Upper lobe of right lung (tissue), 1 donor: Measurements from ENCODE around the gene DMD. TPM values are rescaled to one million over a fixed set of nuclear protein-coding genes. Genes with fewer than 3 reads are reported as not detected.

ENCODE experiments used
- ATAC-seq: fragments of 200-7000 bp; cut with Tn5 transposase; one replicate; pipeline ENCODE4 v1.9.1; 2020; ENCODE audit warnings: mild to moderate bottlenecking, moderate library complexity
- DNase-seq: peaks from one replicate; pipeline ENCODE4 v3.0.0-alpha.2; 2020
- H3K27ac ChIP-seq: fragments of 200-600 bp; one replicate; pipeline ENCODE4 v1.8.0; 2022
- H3K27me3 ChIP-seq: fragments of 200-600 bp; one replicate; pipeline ENCODE4 v1.8.0; 2022; ENCODE audit warnings: mild to moderate bottlenecking
- H3K36me3 ChIP-seq: fragments of 200-600 bp; one replicate; pipeline ENCODE4 v1.8.0; 2022
- H3K4me1 ChIP-seq: fragments of 200-600 bp; one replicate; pipeline ENCODE4 v1.8.0; 2022
- H3K4me3 ChIP-seq: fragments of 200-600 bp; one replicate; pipeline ENCODE4 v1.8.0; 2022; ENCODE audit warnings: mild to moderate bottlenecking
- H3K9me3 ChIP-seq: fragments of 200-600 bp; one replicate; pipeline ENCODE4 v1.8.0; 2022
- CTCF ChIP-seq: fragments of 200-600 bp; IDR thresholded peaks from one replicate; pipeline ENCODE4 v1.8.0; 2022; ENCODE audit warnings: antibody characterized with exemption
- intact Hi-C: fragments of 100-400 bp; cut with DNase I; formaldehyde crosslinking; loops from one replicate; pipeline ENCODE4 v1.11.0; 2022
- total RNA-seq: library from RNA; stranded (reverse); fragmentation: NEBNext Ultra II Directional; extraction: Animal tissue kit (Norgen Biotek cat#: 25700); gene quantifications from one replicate; pipeline ENCODE4 v1.2.1, GENCODE V29; 2021
- donor health status: DM: no; HTN: yes; CAD: no; lungs with severe emphysema.

Gene DMD
- total RNA-seq, 1 donor from 2014 or later, result 24.7 TPM

- H3K27ac ChIP-seq, result no peak overlapping the region
- no peaks in the 10 kb centered on the region for H3K36me3 ChIP-seq
- no peaks in the 10 kb centered on the region for H3K4me1 ChIP-seq
- H3K27me3 ChIP-seq, result no peaks in the 10 kb centered on the region
- no peaks in the 10 kb centered on the region for H3K9me3 ChIP-seq
- ATAC-seq, result no peak
- intact Hi-C loops, result no loop called here
- DNase-seq, result no peak
- H3K4me3 ChIP-seq, result no peak overlapping the region
- no peak for TF ChIP-seq CTCF
These were observed 32.7 kb downstream of the DMD start for GRCh38 chrX:33178690-33179089.

GRCh38 chrX:33178218-33178617 lies 33.1 kb downstream of the DMD start:
- Histone ChIP-seq H3K27ac (no peak overlapping the region), H3K36me3 (no peaks in the 10 kb centered on the region), H3K4me1 (no peaks in the 10 kb centered on the region), H3K9me3 (no peaks in the 10 kb centered on the region), H3K27me3 (no peaks in the 10 kb centered on the region), H3K4me3 (no peak overlapping the region)
- no peak for ATAC-seq
- no peak for TF ChIP-seq CTCF
- DNase-seq, result no peak
- intact Hi-C loops, result no loop called here

- H3K27me3 ChIP-seq, result no peaks in the 10 kb centered on the region
- no peak for ATAC-seq
- DNase-seq, result no peak
- H3K27ac ChIP-seq, result no peak overlapping the region
- H3K9me3 ChIP-seq, result no peaks in the 10 kb centered on the region
- no peak overlapping the region for H3K4me3 ChIP-seq
- no peaks in the 10 kb centered on the region for H3K4me1 ChIP-seq
- intact Hi-C loops, result no loop called here
- no peak for TF ChIP-seq CTCF
- no peaks in the 10 kb centered on the region for H3K36me3 ChIP-seq
These were observed 36.1 kb downstream of the DMD start for GRCh38 chrX:33175201-33175600.

- Histone ChIP-seq H3K9me3 (no peaks in the 10 kb centered on the region), H3K4me3 (no peak overlapping the region), H3K4me1 (no peaks in the 10 kb centered on the region), H3K27me3 (no peaks in the 10 kb centered on the region), H3K36me3 (no peaks in the 10 kb centered on the region), H3K27ac (no peak overlapping the region)
- no peak for TF ChIP-seq CTCF
- ATAC-seq (no peak), DNase-seq (no peak)
- intact Hi-C loops, result no loop called here
These were observed 40.3 kb downstream of the DMD start for GRCh38 chrX:33171041-33171440.

GRCh38 chrX:33161829-33162228 lies 49.5 kb downstream of the DMD start:
- intact Hi-C loops, result no loop called here
- Histone ChIP-seq H3K4me3 (no peak overlapping the region), H3K4me1 (no peaks in the 10 kb centered on the region), H3K27me3 (no peaks in the 10 kb centered on the region), H3K27ac (no peak overlapping the region), H3K9me3 (no peaks in the 10 kb centered on the region), H3K36me3 (no peaks in the 10 kb centered on the region)
- ATAC-seq (no peak), DNase-seq (no peak)
- TF ChIP-seq CTCF, result no peak

- H3K36me3 ChIP-seq, result no peaks in the 10 kb centered on the region
- ATAC-seq, result no peak
- intact Hi-C loops, result no loop called here
- no peak for TF ChIP-seq CTCF
- H3K4me3 ChIP-seq, result no peak overlapping the region
- H3K27ac ChIP-seq, result no peak overlapping the region
- H3K9me3 ChIP-seq, result no peaks in the 10 kb centered on the region
- no peaks in the 10 kb centered on the region for H3K27me3 ChIP-seq
- DNase-seq, result no peak
- no peaks in the 10 kb centered on the region for H3K4me1 ChIP-seq
These were observed 51.1 kb downstream of the DMD start for GRCh38 chrX:33160273-33160672.
